ES-I3 (cell line): ENCODE measurements around the gene CHURC1.
"Not testable (repeated sequence)": the region's sequence is repeated elsewhere in the genome, so short reads cannot be mapped to it uniquely, and the experiment has no call there.

Experiments used
- H3K36me3 ChIP-seq: 2 replicates; pipeline ENCODE4 v1.6.1; 2013; ENCODE audit warnings: mild to moderate bottlenecking, low read length, control low read depth, moderate library complexity; ENCODE audit not compliant: insufficient read depth
- H3K4me1 ChIP-seq: 2 replicates; pipeline ENCODE4 v1.6.1; 2013; ENCODE audit warnings: mild to moderate bottlenecking, control low read depth, low read length; ENCODE audit not compliant: insufficient read depth
- H3K9ac ChIP-seq: 2 replicates; pipeline ENCODE4 v1.6.1; 2013; ENCODE audit warnings: low read depth, mild to moderate bottlenecking, low read length, moderate library complexity
- H3K9me3 ChIP-seq: 2 replicates; pipeline ENCODE4 v1.6.1; 2013; ENCODE audit warnings: mild to moderate bottlenecking, low read length, moderate library complexity; ENCODE audit not compliant: control insufficient read depth, insufficient read depth

Gene CHURC1

GRCh38 chr14:64880221-64881121 lies 33.8 kb upstream of the CHURC1 start:
- Histone ChIP-seq H3K4me1 (no peaks in the 10 kb centered on the region), H3K36me3 (no peaks in the 10 kb centered on the region), H3K9ac (peak overlapping the region; percentile 60), H3K9me3 (no peaks in the 10 kb centered on the region)

- no peaks in the 10 kb centered on the region for H3K9me3 ChIP-seq
- no peak overlapping the region for H3K9ac ChIP-seq
- H3K4me1 ChIP-seq = no peaks in the 10 kb centered on the region
- no peaks in the 10 kb centered on the region for H3K36me3 ChIP-seq
Measured at GRCh38 chr14:64885559-64885958, 28.7 kb upstream of the CHURC1 start.

GRCh38 chr14:64889352-64889751 lies 24.9 kb upstream of the CHURC1 start:
- H3K9ac ChIP-seq = no peak overlapping the region

GRCh38 chr14:64891173-64891838 lies 22.9 kb upstream of the CHURC1 start:
- Histone ChIP-seq H3K9me3 (no peaks in the 10 kb centered on the region), H3K9ac (no peak overlapping the region), H3K4me1 (no peaks in the 10 kb centered on the region), H3K36me3 (no peaks in the 10 kb centered on the region)

More at GRCh38 chr14:64889352-64889751, 24.9 kb upstream of the CHURC1 start:
- Histone ChIP-seq H3K4me1 (no peaks in the 10 kb centered on the region), H3K36me3 (no peaks in the 10 kb centered on the region), H3K9me3 (no peaks in the 10 kb centered on the region)

GRCh38 chr14:64891839-64892375 lies 22.3 kb upstream of the CHURC1 start:
- H3K4me1 ChIP-seq = no peaks in the 10 kb centered on the region
- no peaks in the 10 kb centered on the region for H3K9me3 ChIP-seq
- no peaks in the 10 kb centered on the region for H3K36me3 ChIP-seq
- H3K9ac ChIP-seq = no peak overlapping the region

GRCh38 chr14:64899958-64900357 lies 14.3 kb upstream of the CHURC1 start:
- H3K9me3 ChIP-seq = no peaks in the 10 kb centered on the region
- no peaks in the 10 kb centered on the region for H3K36me3 ChIP-seq
- no peaks in the 10 kb centered on the region for H3K4me1 ChIP-seq

GRCh38 chr14:64906022-64906421 lies 8.2 kb upstream of the CHURC1 start:
- Histone ChIP-seq H3K36me3 (no peaks in the 10 kb centered on the region), H3K4me1 (no peaks in the 10 kb centered on the region), H3K9ac (no peak overlapping the region), H3K9me3 (no peaks in the 10 kb centered on the region)

More at GRCh38 chr14:64899958-64900357, 14.3 kb upstream of the CHURC1 start:
- H3K9ac ChIP-seq = no peak overlapping the region

GRCh38 chr14:64910847-64911495 lies 3.3 kb upstream of the CHURC1 start:
- no peaks in the 10 kb centered on the region for H3K9me3 ChIP-seq
- H3K36me3 ChIP-seq = no peaks in the 10 kb centered on the region
- H3K9ac ChIP-seq = no peak overlapping the region
- peaks cover 4% of the 10 kb centered on the region; the same call in 1 of the 2 replicates for H3K4me1 ChIP-seq

- no peaks in the 10 kb centered on the region for H3K9me3 ChIP-seq
- no peak overlapping the region for H3K9ac ChIP-seq
- H3K36me3 ChIP-seq = no peaks in the 10 kb centered on the region
- H3K4me1 ChIP-seq = peaks cover 4% of the 10 kb centered on the region; the same call in 1 of the 2 replicates
Measured at GRCh38 chr14:64912261-64912660, 2.0 kb upstream of the CHURC1 start.

- H3K36me3 ChIP-seq, H3K9me3 ChIP-seq, H3K4me1 ChIP-seq, H3K9ac ChIP-seq: not testable (repeated sequence)
Measured at GRCh38 chr14:64913477-64913876, 778 bp upstream of the CHURC1 start.

- no peaks in the 10 kb centered on the region for H3K36me3 ChIP-seq
- peak overlapping the region; percentile 80 for H3K9ac ChIP-seq
- H3K9me3 ChIP-seq = no peaks in the 10 kb centered on the region
- peaks cover 4% of the 10 kb centered on the region; the same call in 1 of the 2 replicates for H3K4me1 ChIP-seq
Measured at GRCh38 chr14:64915029-64915424, 772 bp downstream of the CHURC1 start.

GRCh38 chr14:64915797-64916196 lies 1.5 kb downstream of the CHURC1 start:
- H3K36me3 ChIP-seq = no peaks in the 10 kb centered on the region
- no peaks in the 10 kb centered on the region for H3K9me3 ChIP-seq
- no peak overlapping the region for H3K9ac ChIP-seq
- H3K4me1 ChIP-seq = peaks cover 4% of the 10 kb centered on the region; the same call in 1 of the 2 replicates

- H3K36me3 ChIP-seq = no peaks in the 10 kb centered on the region
- peaks cover 4% of the 10 kb centered on the region; the same call in 1 of the 2 replicates for H3K4me1 ChIP-seq
- H3K9ac ChIP-seq = no peak overlapping the region
- no peaks in the 10 kb centered on the region for H3K9me3 ChIP-seq
Measured at GRCh38 chr14:64918216-64918615, 4.0 kb downstream of the CHURC1 start.

- Histone ChIP-seq H3K9me3 (no peaks in the 10 kb centered on the region), H3K36me3 (no peaks in the 10 kb centered on the region; the same call in 1 of the 2 replicates), H3K9ac (no peak overlapping the region), H3K4me1 (peaks cover 4% of the 10 kb centered on the region; the same call in 1 of the 2 replicates)
Measured at GRCh38 chr14:64919215-64919614, 5.0 kb downstream of the CHURC1 start.
